Transverse colon (tissue), 4 donors: Measurements from ENCODE around the gene TRIM59. TPM values are rescaled to one million over a fixed set of nuclear protein-coding genes. Genes with fewer than 3 reads are reported as not detected.
A peak's percentile ranks its signal among the peaks of the same experiment; 100 is the strongest.

Experiments used
- DNase-seq: peaks from one replicate; pipeline ENCODE4 v3.0.0-alpha.2; 2019
- H3K27ac ChIP-seq, 4 donors: fragments of 200-600 bp; sonication (generic); 2 replicates each; pipeline ENCODE4 v1.5.1; 2016 to 2018; ENCODE audit warnings: inconsistent platforms in 4 of 4
- H3K27me3 ChIP-seq: fragments of 200-600 bp; sonication (generic); 2 replicates; pipeline ENCODE4 v1.5.1; 2017; ENCODE audit warnings: inconsistent platforms
- H3K36me3 ChIP-seq, 4 donors: fragments of 200-600 bp; sonication (generic); 2 replicates each; pipeline ENCODE4 v1.5.1; 2017 to 2019; ENCODE audit warnings: inconsistent platforms in 4 of 4
- H3K4me1 ChIP-seq, 4 donors: fragments of 200-600 bp; sonication (generic); 2 replicates each; pipeline ENCODE4 v1.5.1; 2017 to 2020; ENCODE audit warnings: inconsistent platforms in 4 of 4
- H3K4me3 ChIP-seq, 4 donors: fragments of 200-600 bp; sonication (generic); 1 replicate in 1 of 4; 2 replicates in 3 of 4; pipeline versions ENCODE4 v1.5.1 to v1.6.1; 2017 to 2019; ENCODE audit warnings: inconsistent platforms in 4 of 4
- H3K9me3 ChIP-seq, 2 donors: fragments of 200-600 bp; sonication (generic); 2 replicates each; pipeline ENCODE4 v1.5.1; 2017 to 2019; ENCODE audit warnings: inconsistent platforms in 2 of 2
- CTCF ChIP-seq, 5 experiments: fragments of 200-600 bp in 3 of 5; fragments of 450-650 bp in 2 of 5; sonication (generic) in 3 of 5; IDR thresholded peaks; 1 replicate in 2 of 5; 2 replicates in 3 of 5; pipeline ENCODE4 v1.5.1; 2016 to 2017; ENCODE audit warnings: antibody characterized with exemption in 5 of 5, inconsistent platforms in 3 of 5, mild to moderate bottlenecking in 2 of 5, moderate library complexity in 1 of 5
- EP300 ChIP-seq: sonication (generic); formaldehyde crosslinking; IDR thresholded peaks from one replicate; pipeline ENCODE4 v1.6.1; 2017; ENCODE audit warnings: antibody characterized with exemption, low read depth
- POLR2A ChIP-seq: fragments of 450-650 bp; IDR thresholded peaks from one replicate; pipeline ENCODE4 v1.6.1; 2016; ENCODE audit warnings: antibody characterized with exemption, mild to moderate bottlenecking, moderate library complexity
- POLR2AphosphoS5 ChIP-seq, 3 donors: sonication (generic); formaldehyde crosslinking; IDR thresholded peaks; one replicate each; pipeline ENCODE4 v1.6.1; 2016; ENCODE audit warnings: antibody characterized with exemption in 3 of 3
- WGBS, 2 donors: methylation state at CpG; one replicate each; pipeline ENCODE4 v1.1.5; 2018; ENCODE audit warnings: low coverage in 1 of 2; 5-methylcytosine and 5-hydroxymethylcytosine counted together
- in situ Hi-C, 4 donors: fragments of 200-750 bp; cut with MboI; loops; one replicate each; pipeline versions ENCODE4 v1.15.0 to v1.15.1; 2017; ENCODE audit warnings: low sequenced_read_pairs in 3 of 4, low pct_ligation_motif_present in 1 of 4, low pct_unique_long_range_greater_than_20kb in 1 of 4
- intact Hi-C: fragments of 100-400 bp; cut with DNase I; formaldehyde crosslinking; loops from one replicate; pipeline ENCODE4 v1.15.1; 2023; ENCODE audit warnings: low total_unique reads
- total RNA-seq, 4 donors: library from RNA; depleted of rRNA; stranded (reverse); fragments of >200 nt; gene quantifications; one replicate each; pipeline ENCODE4 v1.1.0, GENCODE V29; 2016

Gene TRIM59
- total RNA-seq, 4 donors from 2014 or later, result 1.9 to 10.9 (median 8.4) TPM; not detected in 1

- Histone ChIP-seq H3K27ac (peak overlapping the region in 3 of 4 donors; percentile 88 to 94 (median 94)), H3K4me1 (peaks cover 4 to 41% (median 16%) of the 10 kb centered on the region in 4 donors), H3K9me3 (no peaks in the 10 kb centered on the region), H3K4me3 (peak overlapping the region in 3 of 4 donors; percentile 59 to 96 (median 84)), H3K27me3 (no peaks in the 10 kb centered on the region), H3K36me3 (peaks cover 0 to 4% (median 0%) of the 10 kb centered on the region in 4 donors)
- TF ChIP-seq EP300 (no peak), CTCF (IDR thresholded peaks at IDR 0.05) (no peak), POLR2AphosphoS5 (IDR thresholded peaks at IDR 0.05) (no peak), POLR2A (no peak)
- no peak for DNase-seq
- in situ Hi-C loops, result no loop called here
- intact Hi-C loops, result no loop called here
- WGBS, 2 donors, result 28 to 46% methylated on average over 2 of the region's 2 CpGs
Measured at GRCh38 chr3:160403028-160403545, 46.5 kb downstream of the TRIM59 start.

GRCh38 chr3:160402221-160403027 lies 47.2 kb downstream of the TRIM59 start:
- peaks cover 0 to 4% (median 0%) of the 10 kb centered on the region in 4 donors for H3K36me3 ChIP-seq
- DNase-seq, result no peak

GRCh38 chr3:160401291-160402095 lies 48.1 kb downstream of the TRIM59 start:
- no peak for TF ChIP-seq CTCF (IDR thresholded peaks at IDR 0.05)
- no peak for TF ChIP-seq POLR2AphosphoS5 (IDR thresholded peaks at IDR 0.05)
- TF ChIP-seq POLR2A, result no peak
- no peak for TF ChIP-seq EP300
- Histone ChIP-seq H3K4me3 (peak overlapping the region; percentile 59 to 96 (median 76)), H3K9me3 (no peaks in the 10 kb centered on the region), H3K4me1 (peaks cover 4 to 42% (median 16%) of the 10 kb centered on the region in 4 donors), H3K36me3 (peaks cover 0 to under 1% (median 0%) of the 10 kb centered on the region in 4 donors), H3K27ac (peak overlapping the region; percentile 88 to 94 (median 93)), H3K27me3 (no peaks in the 10 kb centered on the region)
- 5 to 7% methylated on average over 9 to 16 of the region's 16 CpGs for WGBS, 2 donors
- in situ Hi-C loops, result no loop called here
- DNase-seq, result peak; percentile 25
- intact Hi-C loops, result no loop called here

More at GRCh38 chr3:160402221-160403027, 47.2 kb downstream of the TRIM59 start:
- Histone ChIP-seq H3K27ac (peak overlapping the region in 3 of 4 donors; percentile 88 to 94 (median 94)), H3K27me3 (no peaks in the 10 kb centered on the region), H3K4me1 (peaks cover 4 to 42% (median 16%) of the 10 kb centered on the region in 4 donors), H3K9me3 (no peaks in the 10 kb centered on the region), H3K4me3 (peak overlapping the region in 3 of 4 donors; percentile 59 to 96 (median 84))
- intact Hi-C loops (no loop called here), in situ Hi-C loops (no loop called here)
- TF ChIP-seq EP300 (no peak), POLR2AphosphoS5 (IDR thresholded peaks at IDR 0.05) (no peak), CTCF (IDR thresholded peaks at IDR 0.05) (no peak), POLR2A (no peak)
- 16 to 30% methylated on average over 11 of the region's 11 CpGs for WGBS, 2 donors
